ENCODE data around the gene ANTXR1. TPM values are rescaled to one million over a fixed set of nuclear protein-coding genes. Genes with fewer than 3 reads are reported as not detected.

The ANTXR1 gene
- total and polyA plus RNA-seq, 2 of the 8 experiments (the other 6 are each of a cell fraction or from before 2014, with no cell fraction given): 15.8 to 44.3 TPM

DNA sequence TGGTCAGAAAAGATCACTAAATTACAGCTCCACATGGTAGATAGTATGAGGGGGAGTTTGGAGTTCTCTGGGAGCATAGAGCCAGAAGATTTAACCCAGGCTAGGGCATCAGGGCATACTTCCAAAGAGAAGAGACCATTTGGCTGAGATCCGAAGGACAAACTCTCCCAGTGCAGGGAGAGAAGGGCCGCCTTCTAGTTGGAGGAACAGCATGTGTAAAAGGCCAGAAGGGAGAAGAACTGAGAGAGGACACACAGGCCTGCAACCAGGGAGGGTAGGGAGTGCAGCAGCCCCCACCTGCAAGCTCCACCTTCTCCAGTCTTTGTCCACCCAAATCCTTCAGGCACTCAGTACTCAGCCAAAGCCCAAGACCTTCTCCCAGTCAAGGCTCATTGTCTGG, 192.1 kb downstream of the ANTXR1 start:
- Histone ChIP-seq H3K27me3 (replicated peaks in 1 of 4; ENCODE audit: control insufficient read depth in 3 of 4, extremely low read depth in 1 of 4, insufficient read depth in 3 of 4, low read length in 3 of 4) (no peaks in the 10 kb centered on the region), H2BK120ac (replicated peaks; ENCODE audit: low read depth, low read length) (no peak overlapping the region), H3K36me3 (ENCODE audit: control insufficient read depth in 2 of 4, insufficient read depth in 4 of 4, low read length in 3 of 4) (no peaks in the 10 kb centered on the region; a peak in 1 of 8 replicates), H2BK5ac (ENCODE audit: low read depth, low read length) (no peak overlapping the region), H2BK15ac (ENCODE audit: low read length) (no peak overlapping the region), H3K56ac (replicated peaks; ENCODE audit: insufficient read length, low read depth, low read length) (no peak overlapping the region), H2AFZ (ENCODE audit: low read length) (no peak overlapping the region), H3K79me2 (ENCODE audit: control insufficient read depth in 1 of 2, insufficient read depth in 2 of 2, low read length in 2 of 2) (no peaks in the 10 kb centered on the region), H3K23me2 (ENCODE audit: low read depth, low read length) (peaks cover 2% of the 10 kb centered on the region; the same call in 1 of the 2 replicates), H2BK20ac (ENCODE audit: low read length) (no peak overlapping the region), H3K27ac (ENCODE audit: low read depth, low read length) (no peak overlapping the region), H2AK5ac (ENCODE audit: low read depth, low read length) (no peak overlapping the region), H3K4me2 (ENCODE audit: insufficient read depth in 1 of 2, low read depth in 2 of 2, low read length in 2 of 2) (no peak overlapping the region), H2BK12ac (ENCODE audit: low read depth, low read length) (no peak overlapping the region), H3K23ac (ENCODE audit: insufficient read length) (no peak overlapping the region), H4K20me1 (replicated peaks in 1 of 2; ENCODE audit: control insufficient read depth in 1 of 2, insufficient read depth in 2 of 2, low read length in 2 of 2) (no peaks in the 10 kb centered on the region), H4K8ac (ENCODE audit: extremely low read depth, insufficient read depth, low read length) (no peak overlapping the region), H3K9ac (replicated peaks in 1 of 4; ENCODE audit: extremely low read depth in 1 of 4, low read depth in 3 of 4, low read length in 3 of 4) (no peak overlapping the region), H3K18ac (ENCODE audit: extremely low read depth, low read length) (no peak overlapping the region), H3K79me1 (ENCODE audit: low read depth, low read length) (no peaks in the 10 kb centered on the region), H4K91ac (replicated peaks; ENCODE audit: insufficient read length, low read length) (no peak overlapping the region), H3K14ac (ENCODE audit: insufficient read length) (no peak overlapping the region), H4K5ac (ENCODE audit: insufficient read length, low read depth, low read length) (no peak overlapping the region), H3K9me3 (ENCODE audit: insufficient read depth in 2 of 2, low read depth in 1 of 2, low read length in 1 of 2) (no peaks in the 10 kb centered on the region), H3K4ac (replicated peaks; ENCODE audit: insufficient read length, low read depth, low read length) (no peak overlapping the region), H3K4me1 (replicated peaks in 1 of 4; ENCODE audit: control insufficient read depth in 3 of 4, insufficient read depth in 4 of 4, low read length in 3 of 4) (peaks cover 0 to 14% (median 6%) of the 10 kb centered on the region in 4 experiments; a peak in 5 of 7 replicates), H3K4me3 (ENCODE audit: extremely low read depth in 1 of 4, insufficient read depth in 2 of 4, low read depth in 3 of 4, low read length in 4 of 4) (no peak overlapping the region)
- ChIA-PET CTCF (ENCODE audit: partially characterized antibody) (interaction anchor here (0.6 kb wide), 1 partner anchor 9 kb away, joined by 3 read pairs; no protein-coding TSS in a partner anchor), POLR2A (ENCODE audit: partially characterized antibody) (no interaction called here)
- no peak for DNase-seq (ENCODE audit: low read depth in 1 of 2, low spot score in 2 of 2)
- no peak for TF ChIP-seq RBBP5 (IDR thresholded peaks at IDR 0.05; ENCODE audit: borderline replicate concordance, low read depth, low read length)
- TF ChIP-seq RAD21 (IDR thresholded peaks at IDR 0.05 in 1 of 2, conservative IDR thresholded peaks at IDR 0.05 in 1 of 2; ENCODE audit: low read depth in 2 of 2, low read length in 2 of 2): no peak
- TF ChIP-seq ZNF274 (IDR thresholded peaks at IDR 0.05; ENCODE audit: borderline replicate concordance, extremely low read depth, low read length): no peak
- no peak for TF ChIP-seq HDAC2 (IDR thresholded peaks at IDR 0.05; ENCODE audit: borderline replicate concordance in 1 of 2, low read depth in 2 of 2, low read length in 2 of 2)
- TF ChIP-seq PHF8 (conservative IDR thresholded peaks at IDR 0.05; ENCODE audit: low read depth, low read length): no peak
- no peak for TF ChIP-seq TEAD4 (IDR thresholded peaks at IDR 0.05; ENCODE audit: low read depth, low read length)
- no peak for TF ChIP-seq RNF2 (IDR thresholded peaks at IDR 0.05; ENCODE audit: borderline replicate concordance, low read depth, low read length, missing control alignments, poor library complexity, severe bottlenecking)
- TF ChIP-seq KDM1A (IDR thresholded peaks at IDR 0.05; ENCODE audit: borderline replicate concordance, low read length): no peak
- TF ChIP-seq SIN3A (conservative IDR thresholded peaks at IDR 0.05 in 1 of 2, IDR thresholded peaks at IDR 0.05 in 1 of 2; ENCODE audit: low read depth in 1 of 2, low read length in 2 of 2): no peak
- no peak for TF ChIP-seq SP1 (IDR thresholded peaks at IDR 0.05; ENCODE audit: low read depth, low read length)
- FAIRE-seq: no peak
- 84% methylated on average over 2 of the region's 2 CpGs; no CpG with 5 or more reads in 1 of the 2 experiments for WGBS, 2 experiments (ENCODE audit: extremely low coverage in 1 of 2, insufficient coverage in 1 of 2, insufficient read length in 1 of 2, insufficient replicate concordance in 2 of 2, low coverage in 1 of 2, low lambda C conversion rate in 2 of 2, missing lambda C conversion rate in 1 of 2)

Measured in H1 (cell line).